ENCODE results near the gene SLC35B2. TPM values are rescaled to one million over a fixed set of nuclear protein-coding genes. Genes with fewer than 3 reads are reported as not detected.

Gene SLC35B2
- total RNA-seq, 2 donors from 2014 or later = 44.5 to 59.9 TPM

GRCh38 chr6:44265007-44265721 is 7.8 kb upstream of the SLC35B2 start, which contains the start of gene NFKBIE:
Gene NFKBIE (minus strand): TSS chr6:44265551. CDS start chr6:44265346, 205 bp downstream.
- Histone ChIP-seq H3K27me3 (replicated peaks; ENCODE audit: insufficient read depth) (no peaks in the 10 kb centered on the region), H3K36me3 (no peaks in the 10 kb centered on the region), H3K4me1 (replicated peaks) (peaks cover 12% of the 10 kb centered on the region), H3K9me3 (no peaks in the 10 kb centered on the region), H3K27ac (peak within 1 kb of the TSS; percentile 67 to 72), H3K4me3 (peak within 1 kb of the TSS; percentile 51 to 73)
- intact Hi-C loops (cut with DNase I) = loop anchor here (5.0 kb wide), 1 partner anchor 42 kb away; no protein-coding TSS in a partner anchor
- peak; percentile 95 for DNase-seq (ENCODE audit: low spot score)
- TF ChIP-seq POLR2A (IDR thresholded peaks at IDR 0.05) (peak; percentile 97), POLR2AphosphoS5 (IDR thresholded peaks at IDR 0.05) (peak; percentile 75)
- TF ChIP-seq, protein P1, sequence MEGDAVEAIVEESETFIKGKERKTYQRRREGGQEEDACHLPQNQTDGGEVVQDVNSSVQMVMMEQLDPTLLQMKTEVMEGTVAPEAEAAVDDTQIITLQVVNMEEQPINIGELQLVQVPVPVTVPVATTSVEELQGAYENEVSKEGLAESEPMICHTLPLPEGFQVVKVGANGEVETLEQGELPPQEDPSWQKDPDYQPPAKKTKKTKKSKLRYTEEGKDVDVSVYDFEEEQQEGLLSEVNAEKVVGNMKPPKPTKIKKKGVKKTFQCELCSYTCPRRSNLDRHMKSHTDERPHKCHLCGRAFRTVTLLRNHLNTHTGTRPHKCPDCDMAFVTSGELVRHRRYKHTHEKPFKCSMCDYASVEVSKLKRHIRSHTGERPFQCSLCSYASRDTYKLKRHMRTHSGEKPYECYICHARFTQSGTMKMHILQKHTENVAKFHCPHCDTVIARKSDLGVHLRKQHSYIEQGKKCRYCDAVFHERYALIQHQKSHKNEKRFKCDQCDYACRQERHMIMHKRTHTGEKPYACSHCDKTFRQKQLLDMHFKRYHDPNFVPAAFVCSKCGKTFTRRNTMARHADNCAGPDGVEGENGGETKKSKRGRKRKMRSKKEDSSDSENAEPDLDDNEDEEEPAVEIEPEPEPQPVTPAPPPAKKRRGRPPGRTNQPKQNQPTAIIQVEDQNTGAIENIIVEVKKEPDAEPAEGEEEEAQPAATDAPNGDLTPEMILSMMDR (IDR thresholded peaks at IDR 0.05) = peak in 2 of 4 experiments; percentile 40 to 47
- WGBS = under 1% methylated on average over 45 of the region's 72 CpGs

- no peaks in the 10 kb centered on the region for H3K9me3 ChIP-seq
- 9% methylated on average over 12 of the region's 13 CpGs for WGBS
- intact Hi-C loops (cut with DNase I) = loop anchor here (5.0 kb wide), 1 partner anchor 43 kb away; no protein-coding TSS in a partner anchor
- no peaks in the 10 kb centered on the region for H3K27me3 ChIP-seq (replicated peaks; ENCODE audit: insufficient read depth)
- peak overlapping the region; percentile 51 to 73 for H3K4me3 ChIP-seq
- no peak for DNase-seq (ENCODE audit: low spot score)
- peaks cover 12% of the 10 kb centered on the region for H3K4me1 ChIP-seq (replicated peaks)
- no peak for TF ChIP-seq POLR2AphosphoS5 (IDR thresholded peaks at IDR 0.05)
- no peak for TF ChIP-seq POLR2A (IDR thresholded peaks at IDR 0.05)
- TF ChIP-seq, protein P1 (IDR thresholded peaks at IDR 0.05) = no peak
- peak overlapping the region; percentile 67 to 72 for H3K27ac ChIP-seq
- H3K36me3 ChIP-seq = no peaks in the 10 kb centered on the region
Observed at GRCh38 chr6:44264154-44265006, 7.1 kb upstream of the SLC35B2 start.

GRCh38 chr6:44263354-44264100 is 6.2 kb upstream of the SLC35B2 start:
- no peak overlapping the region for H3K27ac ChIP-seq
- peaks cover 12% of the 10 kb centered on the region for H3K4me1 ChIP-seq (replicated peaks)
- TF ChIP-seq POLR2A (IDR thresholded peaks at IDR 0.05) (no peak), POLR2AphosphoS5 (IDR thresholded peaks at IDR 0.05) (no peak)
- TF ChIP-seq, protein P1 (IDR thresholded peaks at IDR 0.05) = no peak
- H3K9me3 ChIP-seq = no peaks in the 10 kb centered on the region
- H3K36me3 ChIP-seq = no peaks in the 10 kb centered on the region
- no peak for DNase-seq (ENCODE audit: low spot score)
- no peaks in the 10 kb centered on the region for H3K27me3 ChIP-seq (replicated peaks; ENCODE audit: insufficient read depth)
- intact Hi-C loops (cut with DNase I) = no loop called here
- 54% methylated on average over 9 of the region's 9 CpGs for WGBS
- peak overlapping the region; percentile 51 to 73 for H3K4me3 ChIP-seq

DNA sequence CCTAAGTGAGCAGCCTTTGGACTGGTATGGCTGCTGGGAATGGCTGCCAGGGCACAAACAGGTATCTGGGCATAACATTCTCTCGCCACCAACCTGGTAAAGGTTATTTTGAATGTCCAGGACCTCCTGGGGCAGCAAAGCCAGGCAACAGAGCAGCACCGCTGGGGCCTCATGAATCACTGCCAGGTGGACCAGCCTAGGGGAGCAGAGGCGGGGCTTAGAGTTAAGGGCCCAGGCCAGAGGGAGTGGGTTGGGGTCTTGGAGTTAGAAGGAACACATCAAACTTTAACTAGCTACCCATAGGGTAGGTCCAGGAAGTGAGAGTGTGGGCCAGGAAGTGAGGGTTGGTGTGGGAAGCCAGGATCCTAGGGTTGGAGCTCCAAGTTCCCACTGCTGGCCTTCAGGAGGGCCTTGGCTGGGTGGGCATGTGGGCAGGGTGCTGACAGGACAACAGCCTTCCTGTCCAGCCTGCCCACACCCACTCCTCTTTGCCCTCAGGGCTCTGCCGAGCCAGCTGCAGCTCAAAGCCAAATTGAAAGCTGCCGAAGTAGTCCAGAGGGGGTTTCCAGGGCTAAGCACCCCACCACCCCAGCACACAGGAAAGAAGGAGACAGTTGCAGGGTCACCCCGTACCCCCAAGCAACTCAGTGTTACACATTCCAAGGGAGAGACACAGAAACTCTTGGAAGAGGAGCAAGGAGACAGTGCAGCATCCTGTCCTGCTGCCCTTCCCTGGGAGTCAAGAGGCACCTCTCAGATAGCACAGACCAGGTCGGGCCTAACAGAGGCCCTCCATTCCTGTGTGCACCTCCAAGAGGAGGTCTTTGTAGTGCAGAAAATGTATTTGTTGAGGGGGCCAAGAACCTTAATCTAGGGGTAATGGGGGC is 5.4 kb upstream of the SLC35B2 start:
- no peaks in the 10 kb centered on the region for H3K36me3 ChIP-seq
- DNase-seq (ENCODE audit: low spot score) = no peak
- no peak overlapping the region for H3K27ac ChIP-seq
- intact Hi-C loops (cut with DNase I) = no loop called here
- no peaks in the 10 kb centered on the region for H3K9me3 ChIP-seq
- H3K4me3 ChIP-seq = no peak overlapping the region
- H3K4me1 ChIP-seq (replicated peaks) = peaks cover 12% of the 10 kb centered on the region
- TF ChIP-seq POLR2A (IDR thresholded peaks at IDR 0.05) (no peak), POLR2AphosphoS5 (IDR thresholded peaks at IDR 0.05) (no peak)
- TF ChIP-seq, protein P1 (IDR thresholded peaks at IDR 0.05) = no peak
- no peaks in the 10 kb centered on the region for H3K27me3 ChIP-seq (replicated peaks; ENCODE audit: insufficient read depth)
- WGBS = 63% methylated on average over 7 of the region's 7 CpGs
